ENCODE results near the gene TTC14.

The TTC14 gene

GRCh38 chr3:180619723-180620122 is 17.8 kb downstream of the TTC14 start:
- no peak for DNase-seq (ENCODE audit: low read depth, low spot score)
- Histone ChIP-seq H3K9ac (ENCODE audit: insufficient read length) (no peak overlapping the region), H3K4me3 (no peak overlapping the region), H3K9me3 (ENCODE audit: low read depth, low read length) (no peaks in the 10 kb centered on the region), H3K27ac (no peak overlapping the region), H3K36me3 (ENCODE audit: insufficient read depth, low read length) (peaks cover 16% of the 10 kb centered on the region)
- TF ChIP-seq EZH2 (IDR thresholded peaks at IDR 0.05), result no peak
- no peak for TF ChIP-seq POLR2AphosphoS5 (IDR thresholded peaks at IDR 0.05; ENCODE audit: borderline replicate concordance, low read depth, low read length)
- no peak for TF ChIP-seq FOXP2 (optimal IDR thresholded peaks at IDR 0.05; ENCODE audit: control extremely low read depth, extremely low read length, insufficient read depth)

- TF ChIP-seq EZH2 (IDR thresholded peaks at IDR 0.05), result no peak
- no peak for TF ChIP-seq FOXP2 (optimal IDR thresholded peaks at IDR 0.05; ENCODE audit: control extremely low read depth, extremely low read length, insufficient read depth)
- no peak for TF ChIP-seq POLR2AphosphoS5 (IDR thresholded peaks at IDR 0.05; ENCODE audit: borderline replicate concordance, low read depth, low read length)
- no peak for DNase-seq (ENCODE audit: low read depth, low spot score)
- H3K4me3 ChIP-seq, result no peak overlapping the region
- peaks cover 9% of the 10 kb centered on the region for H3K36me3 ChIP-seq (ENCODE audit: insufficient read depth, low read length)
- no peak overlapping the region for H3K27ac ChIP-seq
- no peaks in the 10 kb centered on the region for H3K9me3 ChIP-seq (ENCODE audit: low read depth, low read length)
- H3K9ac ChIP-seq (ENCODE audit: insufficient read length), result no peak overlapping the region
Measured at GRCh38 chr3:180624714-180625113, 22.8 kb downstream of the TTC14 start.

DNA sequence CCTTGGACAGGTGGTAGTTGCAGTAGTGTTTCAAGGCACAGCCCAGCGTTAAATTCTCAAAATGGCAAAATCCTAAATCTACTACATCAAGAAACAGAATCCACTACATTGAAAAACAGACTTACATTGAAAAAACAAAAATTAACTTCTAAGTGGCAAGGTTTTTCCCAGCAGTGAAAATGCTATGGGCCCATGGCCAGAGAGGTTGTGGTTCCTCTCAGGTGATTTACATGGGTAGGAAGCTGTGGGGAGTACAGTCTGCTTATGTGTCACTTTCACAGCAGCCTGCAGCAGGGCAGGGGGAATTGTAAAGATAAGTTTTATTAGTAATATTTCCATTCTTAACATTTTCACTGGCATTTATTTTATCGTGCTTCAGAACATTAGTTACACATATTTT is 24.9 kb downstream of the TTC14 start:
- no peak for TF ChIP-seq FOXP2 (optimal IDR thresholded peaks at IDR 0.05; ENCODE audit: control extremely low read depth, extremely low read length, insufficient read depth)
- TF ChIP-seq POLR2AphosphoS5 (IDR thresholded peaks at IDR 0.05; ENCODE audit: borderline replicate concordance, low read depth, low read length), result no peak
- no peak for TF ChIP-seq EZH2 (IDR thresholded peaks at IDR 0.05)
- Histone ChIP-seq H3K4me3 (no peak overlapping the region), H3K9me3 (ENCODE audit: low read depth, low read length) (no peaks in the 10 kb centered on the region), H3K36me3 (ENCODE audit: insufficient read depth, low read length) (peaks cover 9% of the 10 kb centered on the region), H3K27ac (no peak overlapping the region), H3K9ac (ENCODE audit: insufficient read length) (no peak overlapping the region)
- DNase-seq (ENCODE audit: low read depth, low spot score), result no peak

DNA sequence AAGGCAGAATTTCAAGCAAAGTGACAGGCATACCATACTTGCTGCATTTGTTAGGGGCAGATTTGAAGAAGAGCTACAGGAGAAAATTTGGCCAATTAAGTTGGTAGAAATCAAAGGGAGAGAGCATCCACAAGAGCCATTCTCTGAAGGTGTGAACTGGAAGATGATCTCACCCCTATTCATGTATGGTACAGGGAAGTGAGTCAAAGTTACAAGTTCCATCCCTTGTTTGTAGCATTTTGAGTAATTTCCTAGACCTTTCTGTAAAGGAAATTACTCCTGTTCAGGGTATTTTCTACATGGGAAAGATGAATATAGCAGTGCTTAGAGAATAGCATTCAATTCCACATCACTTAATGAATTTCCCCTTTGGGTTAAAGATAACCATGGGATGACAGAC is 28.4 kb downstream of the TTC14 start:
- no peak for TF ChIP-seq POLR2AphosphoS5 (IDR thresholded peaks at IDR 0.05; ENCODE audit: borderline replicate concordance, low read depth, low read length)
- no peak for TF ChIP-seq EZH2 (IDR thresholded peaks at IDR 0.05)
- TF ChIP-seq FOXP2 (optimal IDR thresholded peaks at IDR 0.05; ENCODE audit: control extremely low read depth, extremely low read length, insufficient read depth), result no peak
- H3K9me3 ChIP-seq (ENCODE audit: low read depth, low read length), result no peaks in the 10 kb centered on the region
- H3K9ac ChIP-seq (ENCODE audit: insufficient read length), result no peak overlapping the region
- DNase-seq (ENCODE audit: low read depth, low spot score), result no peak
- H3K27ac ChIP-seq, result no peak overlapping the region
- no peak overlapping the region for H3K4me3 ChIP-seq
- H3K36me3 ChIP-seq (ENCODE audit: insufficient read depth, low read length), result no peaks in the 10 kb centered on the region

GRCh38 chr3:180631317-180631716 is 29.4 kb downstream of the TTC14 start:
- Histone ChIP-seq H3K36me3 (ENCODE audit: insufficient read depth, low read length) (no peaks in the 10 kb centered on the region), H3K9ac (ENCODE audit: insufficient read length) (no peak overlapping the region), H3K4me3 (no peak overlapping the region), H3K27ac (no peak overlapping the region), H3K9me3 (ENCODE audit: low read depth, low read length) (no peaks in the 10 kb centered on the region)
- no peak for DNase-seq (ENCODE audit: low read depth, low spot score)
- no peak for TF ChIP-seq FOXP2 (optimal IDR thresholded peaks at IDR 0.05; ENCODE audit: control extremely low read depth, extremely low read length, insufficient read depth)
- TF ChIP-seq POLR2AphosphoS5 (IDR thresholded peaks at IDR 0.05; ENCODE audit: borderline replicate concordance, low read depth, low read length), result no peak
- no peak for TF ChIP-seq EZH2 (IDR thresholded peaks at IDR 0.05)

GRCh38 chr3:180633722-180634121 is 31.8 kb downstream of the TTC14 start:
- Histone ChIP-seq H3K36me3 (ENCODE audit: insufficient read depth, low read length) (no peaks in the 10 kb centered on the region), H3K4me3 (no peak overlapping the region), H3K27ac (no peak overlapping the region), H3K9me3 (ENCODE audit: low read depth, low read length) (no peaks in the 10 kb centered on the region), H3K9ac (ENCODE audit: insufficient read length) (no peak overlapping the region)
- no peak for DNase-seq (ENCODE audit: low read depth, low spot score)
- TF ChIP-seq POLR2AphosphoS5 (IDR thresholded peaks at IDR 0.05; ENCODE audit: borderline replicate concordance, low read depth, low read length), result no peak
- TF ChIP-seq EZH2 (IDR thresholded peaks at IDR 0.05), result no peak
- no peak for TF ChIP-seq FOXP2 (optimal IDR thresholded peaks at IDR 0.05; ENCODE audit: control extremely low read depth, extremely low read length, insufficient read depth)

DNA sequence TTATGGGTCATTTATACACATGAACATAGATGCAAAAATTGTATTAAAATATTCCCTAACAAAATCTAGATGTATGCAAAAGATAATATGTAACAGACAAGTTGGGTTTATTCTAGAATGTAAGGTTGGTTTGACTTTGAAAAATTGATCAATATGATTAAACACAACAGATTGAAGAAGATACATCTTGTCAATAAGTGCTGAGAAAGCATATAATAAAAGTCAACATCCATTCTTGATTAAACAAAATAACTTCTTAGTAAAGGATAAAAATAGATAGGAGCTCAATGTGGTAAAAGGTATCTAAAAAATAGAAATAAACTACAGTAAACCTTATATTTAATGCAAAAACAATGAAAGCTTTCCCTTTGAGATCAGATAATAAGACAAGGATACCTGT is 39.0 kb downstream of the TTC14 start:
- no peak overlapping the region for H3K27ac ChIP-seq
- DNase-seq (ENCODE audit: low read depth, low spot score), result no peak
- no peak for TF ChIP-seq EZH2 (IDR thresholded peaks at IDR 0.05)
- TF ChIP-seq FOXP2 (optimal IDR thresholded peaks at IDR 0.05; ENCODE audit: control extremely low read depth, extremely low read length, insufficient read depth), result no peak
- no peak for TF ChIP-seq POLR2AphosphoS5 (IDR thresholded peaks at IDR 0.05; ENCODE audit: borderline replicate concordance, low read depth, low read length)
- H3K4me3 ChIP-seq, result no peak overlapping the region
- no peaks in the 10 kb centered on the region for H3K9me3 ChIP-seq (ENCODE audit: low read depth, low read length)
- no peaks in the 10 kb centered on the region for H3K36me3 ChIP-seq (ENCODE audit: insufficient read depth, low read length)
- H3K9ac ChIP-seq (ENCODE audit: insufficient read length), result no peak overlapping the region

DNA sequence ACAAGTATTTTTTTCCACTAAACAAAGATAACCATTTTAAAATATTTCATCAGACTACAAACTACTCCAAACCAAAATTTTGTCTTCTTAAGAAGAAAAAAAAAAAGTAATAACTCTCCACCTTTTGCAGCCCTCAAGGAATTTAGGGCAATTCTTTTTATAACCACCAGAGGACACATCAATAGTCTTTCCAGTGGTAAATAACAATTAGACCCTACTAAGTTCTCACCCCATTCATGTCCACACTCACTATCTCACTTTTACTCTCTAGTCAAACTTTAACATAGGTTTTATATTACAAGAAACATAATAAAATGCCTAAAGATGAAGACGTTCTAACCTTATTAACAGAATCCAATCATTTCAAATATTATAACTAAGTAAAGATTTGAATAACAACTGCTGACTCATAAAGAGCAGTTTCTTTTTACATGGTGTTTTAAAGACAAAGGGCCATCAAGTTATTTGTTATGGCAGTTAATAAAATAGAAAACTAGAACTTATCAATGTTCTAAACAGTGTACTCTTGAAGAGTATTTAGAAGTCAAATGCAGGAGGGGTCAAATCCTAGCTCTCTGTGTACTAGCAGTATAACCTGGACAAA is 44.3 kb downstream of the TTC14 start:
- TF ChIP-seq FOXP2 (optimal IDR thresholded peaks at IDR 0.05; ENCODE audit: control extremely low read depth, extremely low read length, insufficient read depth), result no peak
- TF ChIP-seq POLR2AphosphoS5 (IDR thresholded peaks at IDR 0.05; ENCODE audit: borderline replicate concordance, low read depth, low read length), result no peak
- TF ChIP-seq EZH2 (IDR thresholded peaks at IDR 0.05), result no peak
- DNase-seq (ENCODE audit: low read depth, low spot score), result no peak

GRCh38 chr3:180656406-180656805 is 54.4 kb downstream of the TTC14 start:
- Histone ChIP-seq H3K36me3 (ENCODE audit: insufficient read depth, low read length) (no peaks in the 10 kb centered on the region), H3K9me3 (ENCODE audit: low read depth, low read length) (no peaks in the 10 kb centered on the region), H3K4me3 (peak overlapping the region; percentile 34), H3K27ac (peak overlapping the region; percentile 73; the same call in 1 of the 2 replicates), H3K9ac (ENCODE audit: insufficient read length) (peak overlapping the region; percentile 8)
- no peak for TF ChIP-seq POLR2AphosphoS5 (IDR thresholded peaks at IDR 0.05; ENCODE audit: borderline replicate concordance, low read depth, low read length)
- no peak for TF ChIP-seq EZH2 (IDR thresholded peaks at IDR 0.05)
- no peak for TF ChIP-seq FOXP2 (optimal IDR thresholded peaks at IDR 0.05; ENCODE audit: control extremely low read depth, extremely low read length, insufficient read depth)
- DNase-seq (ENCODE audit: low read depth, low spot score), result peak; percentile 53

More for the DNA sequence above, 44.3 kb downstream of the TTC14 start:
- Histone ChIP-seq H3K9ac (ENCODE audit: insufficient read length) (no peak overlapping the region), H3K36me3 (ENCODE audit: insufficient read depth, low read length) (no peaks in the 10 kb centered on the region), H3K4me3 (no peak overlapping the region), H3K9me3 (ENCODE audit: low read depth, low read length) (no peaks in the 10 kb centered on the region), H3K27ac (no peak overlapping the region)

Measured in SK-N-MC (cell line).